K562 (cell line): Measurements from ENCODE around the gene LATS1. TPM values are rescaled to one million over a fixed set of nuclear protein-coding genes. Genes with fewer than 3 reads are reported as not detected.
"Not testable (repeated sequence)": the region's sequence is repeated elsewhere in the genome, so short reads cannot be mapped to it uniquely, and the experiment has no call there.

ENCODE experiments used
- ATAC-seq: fragments of 200-7000 bp; cut with Tn5 transposase; 3 replicates; pipeline ENCODE4 v1.9.1; 2020; ENCODE audit warnings: moderate library complexity
- BruUV-seq: library from RNA; stranded (reverse); fragments of 400-500 nt; replicated peaks from 2 replicates; lab custom pipeline; 2021; lab: Mats Ljungman, UMichigan
- CTCF ChIA-PET: fragments of 300-600 bp; formaldehyde crosslinking; extraction: SDS; loops from one replicate; lab custom pipeline; 2021; ENCODE audit warnings: low intra/inter-chr PET ratio; lab: Yijun Ruan, JAX
- POLR2A ChIA-PET: fragments of 300-600, 350-650 bp; sonication (Branson Sonifier 250); formaldehyde crosslinking; extraction: SDS; loops from one replicate; lab custom pipeline; 2021; ENCODE audit warnings: antibody characterized with exemption, inconsistent platforms; lab: Yijun Ruan, JAX
- DNase-seq, 4 experiments: peaks; one replicate each; pipeline versions ENCODE4 v3.0.0 to v3.0.0-alpha.2; 2011 to 2018; ENCODE audit warnings: low spot score in 3 of 4, mixed read lengths in 3 of 4; ENCODE audit errors: extremely low read depth in 1 of 4
- FAIRE-seq: peaks from 2 replicates; lab custom pipeline; 2011; peaks lifted over from hg19 to GRCh38; lab: Jason Lieb, UNC
- H2AFZ ChIP-seq: 2 replicates; pipeline ENCODE4 v1.6.0; 2011; ENCODE audit warnings: low read depth, low read length, control low read depth, inconsistent platforms
- H3K27ac ChIP-seq: fragments of 200-600 bp; 3 replicates; pipeline ENCODE4 v1.8.0; 2011; ENCODE audit warnings: low read depth, mild to moderate bottlenecking, control low read depth, inconsistent platforms, low read length, moderate library complexity, mixed read lengths; ENCODE audit errors: extremely low read depth
- H3K27me3 ChIP-seq, 2 experiments: fragments of 300-600 bp in 1 of 2; 2 replicates in 1 of 2; 3 replicates in 1 of 2; pipeline versions ENCODE4 v1.6.0 to v1.8.0; 2011; ENCODE audit warnings: inconsistent platforms in 2 of 2, low read length in 2 of 2, mild to moderate bottlenecking in 1 of 2, mixed read lengths in 1 of 2, moderate library complexity in 1 of 2; ENCODE audit not compliant: control insufficient read depth in 2 of 2, insufficient read depth in 2 of 2
- H3K36me3 ChIP-seq: fragments of 300-600 bp; 3 replicates; pipeline ENCODE4 v1.8.0; 2011; ENCODE audit warnings: mild to moderate bottlenecking, low read length, inconsistent platforms; ENCODE audit not compliant: control insufficient read depth, insufficient read depth
- H3K4me1 ChIP-seq, 2 experiments: fragments of 200-600 bp in 1 of 2; replicated peaks in 1 of 2; 2 replicates in 1 of 2; 3 replicates in 1 of 2; pipeline versions ENCODE4 v1.5.1 to v1.8.0; 2011; ENCODE audit warnings: inconsistent platforms in 2 of 2, low read length in 2 of 2, mild to moderate bottlenecking in 1 of 2, mixed read lengths in 1 of 2, moderate library complexity in 1 of 2; ENCODE audit not compliant: control insufficient read depth in 2 of 2, insufficient read depth in 2 of 2
- H3K4me2 ChIP-seq: 2 replicates; pipeline ENCODE4 v1.6.1; 2011; ENCODE audit warnings: low read length, control low read depth, inconsistent platforms, mixed read lengths; ENCODE audit not compliant: insufficient read depth
- H3K4me3 ChIP-seq: fragments of 200-600 bp; sonication (generic), shearing (Covaris generic); 2 replicates; pipeline ENCODE4 v1.5.1; 2016; ENCODE audit warnings: control low read depth, inconsistent platforms
- H3K79me2 ChIP-seq: fragments of 200-600 bp; 3 replicates; pipeline ENCODE4 v1.8.0; 2011; ENCODE audit warnings: low read length, inconsistent platforms; ENCODE audit not compliant: control insufficient read depth, insufficient read depth
- H3K9ac ChIP-seq, 2 experiments: 2 replicates each; pipeline versions ENCODE4 v1.6.0 to v1.6.1; 2011; ENCODE audit warnings: low read depth in 2 of 2, low read length in 2 of 2, control low read depth in 1 of 2, inconsistent platforms in 1 of 2, mild to moderate bottlenecking in 1 of 2, mixed read lengths in 1 of 2; ENCODE audit not compliant: insufficient read depth in 1 of 2
- H3K9me1 ChIP-seq: one replicate; pipeline ENCODE4 v1.6.0; 2011; ENCODE audit warnings: inconsistent platforms, mild to moderate bottlenecking, low read length, moderate library complexity; ENCODE audit not compliant: control insufficient read depth, insufficient read depth
- H3K9me3 ChIP-seq: replicated peaks from 2 replicates; pipeline ENCODE4 v1.5.1; 2011; ENCODE audit warnings: low read depth, low read length, inconsistent platforms; ENCODE audit not compliant: control insufficient read depth, insufficient read depth
- H4K20me1 ChIP-seq: replicated peaks from 2 replicates; pipeline ENCODE4 v1.6.1; 2011; ENCODE audit warnings: low read length, inconsistent platforms, mixed read lengths; ENCODE audit not compliant: control insufficient read depth, insufficient read depth
- MEIS2 ChIP-seq: fragments of 450-650 bp; IDR thresholded peaks from 2 replicates; pipeline ENCODE4 v1.6.1; 2014; ENCODE audit warnings: mild to moderate bottlenecking; ENCODE audit not compliant: partially characterized antibody
- ZNF134 ChIP-seq: fragments of 250-450 bp; sonication (Bioruptor Pico); conservative IDR thresholded peaks from 2 replicates; pipeline ENCODE4 v1.4.0; 2020
- WGBS: fragments of 100-300 bp; shearing (Covaris generic); methylation state at CpG from one replicate; pipeline ENCODE4 v1.1.6; 2016; ENCODE audit warnings: low coverage, mixed read lengths; ENCODE audit not compliant: insufficient coverage; ENCODE audit errors: missing lambda C conversion rate; 5-methylcytosine and 5-hydroxymethylcytosine counted together
- in situ Hi-C: fragments of 300-500 bp; cut with MboI; formaldehyde crosslinking; loops from 4 replicates; pipeline ENCODE4 v1.15.0; 2018; ENCODE audit warnings: inconsistent platforms, mixed read lengths
- intact Hi-C: fragments of 100-400 bp; cut with micrococcal nuclease; formaldehyde crosslinking; loops from 2 replicates; pipeline ENCODE4 v1.14.2; 2022
- polyA plus RNA-seq, 8 experiments: library from polyadenylated mRNA; depleted of rRNA in 4 of 8; stranded (reverse) in 5 of 8; unstranded in 3 of 8; fragments of >200 nt; fragmentation: Nextera tagmentation in 2 of 8; fragmentation: Illumina TruSeq in 1 of 8; extraction: Ambion mirVana in 2 of 8; extraction: Trizol in 1 of 8; gene quantifications; 2 replicates each; pipeline versions ENCODE4 v1.2.1 to v1.2.3, GENCODE V29; 2011 to 2014; ENCODE audit warnings: inconsistent platforms in 1 of 8, missing spikeins in 1 of 8
- total RNA-seq, 7 experiments: library from RNA; depleted of rRNA in 6 of 7; stranded (reverse); fragments of >200 nt in 6 of 7; fragmentation: Illumina TruSeq in 2 of 7; extraction: Trizol in 2 of 7; gene quantifications; 2 replicates each; pipeline versions ENCODE4 v1.2.1 to v1.2.3, GENCODE V29; 2011 to 2021; ENCODE audit warnings: low replicate concordance in 1 of 7
- TF ChIP-seq, protein P1 (sequence below), 2 experiments: IDR thresholded peaks in 1 of 2; conservative IDR thresholded peaks in 1 of 2; 2 replicates each; pipeline ENCODE4 v1.6.1; 2016; ENCODE audit warnings: low read depth in 2 of 2, mild to moderate bottlenecking in 1 of 2, missing compliant biosample characterization in 1 of 2, missing genetic modification characterization in 1 of 2, moderate library complexity in 1 of 2

The LATS1 gene
- total and polyA plus RNA-seq, 9 of the 15 experiments (the other 6 are each of a cell fraction or from before 2014, with no cell fraction given) = 5.0 to 36.3 (median 18.4) TPM

DNA sequence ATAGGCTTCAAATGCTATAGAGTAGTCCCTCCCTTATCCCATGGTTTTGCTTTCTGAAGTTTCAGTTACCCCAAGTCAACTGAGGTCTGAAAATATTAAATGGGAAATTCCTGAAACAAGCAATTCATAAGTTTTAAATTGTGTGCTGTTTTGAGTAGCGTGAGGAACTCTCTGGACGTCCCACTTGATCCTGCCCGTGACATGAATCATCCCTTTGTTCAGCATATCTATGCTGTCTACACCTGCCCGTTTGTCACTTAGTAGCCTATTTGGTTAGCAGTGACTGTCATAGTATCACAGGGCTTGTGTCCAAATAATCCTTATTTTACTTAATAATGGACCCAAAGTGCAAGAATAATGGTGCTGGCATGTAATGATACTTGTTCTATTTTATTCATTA is 36.6 kb upstream of the LATS1 start:
- Histone ChIP-seq H3K4me1 (peaks cover 27 to 31% of the 10 kb centered on the region in 2 experiments), H4K20me1 (peaks cover 20% of the 10 kb centered on the region), H3K9ac (no peak overlapping the region), H2AFZ (no peak overlapping the region), H3K36me3 (peaks cover 56% of the 10 kb centered on the region), H3K9me3 (0 out of 2 replicates have a peak, but pooled peaks cover 2% of the 10 kb centered on the region), H3K9me1 (no peaks in the 10 kb centered on the region), H3K27ac (peak overlapping the region; percentile 2; the same call in 1 of the 3 replicates), H3K79me2 (peaks cover 99% of the 10 kb centered on the region), H3K27me3 (no peaks in the 10 kb centered on the region), H3K4me2 (peak overlapping the region; percentile 13), H3K4me3 (no peak overlapping the region)
- in situ Hi-C loops = no loop called here
- FAIRE-seq = no peak
- DNase-seq = peak in 1 of 4 experiments; percentile 20
- ChIA-PET CTCF (no interaction called here), POLR2A (interaction anchor here (0.7 to 2.2 kb wide), 3 partner anchors 9 to 63 kb away, joined by 3 to 5 read pairs (median 4); no protein-coding TSS in a partner anchor)
- ATAC-seq = no peak
- TF ChIP-seq, protein P1, sequence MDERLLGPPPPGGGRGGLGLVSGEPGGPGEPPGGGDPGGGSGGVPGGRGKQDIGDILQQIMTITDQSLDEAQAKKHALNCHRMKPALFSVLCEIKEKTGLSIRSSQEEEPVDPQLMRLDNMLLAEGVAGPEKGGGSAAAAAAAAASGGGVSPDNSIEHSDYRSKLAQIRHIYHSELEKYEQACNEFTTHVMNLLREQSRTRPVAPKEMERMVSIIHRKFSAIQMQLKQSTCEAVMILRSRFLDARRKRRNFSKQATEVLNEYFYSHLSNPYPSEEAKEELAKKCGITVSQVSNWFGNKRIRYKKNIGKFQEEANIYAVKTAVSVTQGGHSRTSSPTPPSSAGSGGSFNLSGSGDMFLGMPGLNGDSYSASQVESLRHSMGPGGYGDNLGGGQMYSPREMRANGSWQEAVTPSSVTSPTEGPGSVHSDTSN (CRISPR knock-in tag; IDR thresholded peaks at IDR 0.05; ENCODE audit: low read depth) = no peak
- TF ChIP-seq, protein P1 (tag; conservative IDR thresholded peaks at IDR 0.05; ENCODE audit: low read depth) = peak; percentile 61
- TF ChIP-seq ZNF134 (CRISPR knock-in tag) = no peak
- TF ChIP-seq MEIS2 = peak; percentile 49
- BruUV-seq = no TSS peak
- 63% methylated on average over 4 of the region's 4 CpGs for WGBS
- intact Hi-C loops = loop anchor here (5.0 kb wide), 1 partner anchor 37 kb away; the partner anchor contains the start of gene LATS1

DNA sequence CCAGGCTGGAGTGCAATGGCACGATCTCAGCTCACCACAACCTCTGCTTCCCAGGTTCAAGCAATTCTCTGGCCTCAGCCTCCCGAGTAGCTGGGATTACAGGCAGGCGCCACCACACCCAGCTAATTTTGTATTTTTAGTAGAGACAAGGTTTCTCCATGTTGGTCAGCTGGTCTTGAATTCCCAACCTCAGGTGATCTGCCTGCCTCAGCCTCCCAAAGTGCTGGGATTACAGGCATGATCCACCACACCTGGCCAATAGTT is 35.4 kb upstream of the LATS1 start:
- H3K9ac ChIP-seq, in situ Hi-C loops, H3K9me1 ChIP-seq, H3K9me3 ChIP-seq, BruUV-seq, H3K4me3 ChIP-seq, CTCF ChIA-PET, ATAC-seq, H3K4me2 ChIP-seq, H2AFZ ChIP-seq, DNase-seq, FAIRE-seq, H3K27me3 ChIP-seq, H3K27ac ChIP-seq: not testable (repeated sequence)
- Histone ChIP-seq H3K36me3 (peaks cover 51% of the 10 kb centered on the region), H3K79me2 (peaks cover 87% of the 10 kb centered on the region), H4K20me1 (peaks cover 20% of the 10 kb centered on the region), H3K4me1 (peaks cover 33 to 34% of the 10 kb centered on the region in 2 experiments)
- POLR2A ChIA-PET = interaction anchor here (0.6 to 2.2 kb wide), 3 partner anchors 11 to 182 kb away, joined by 3 to 5 read pairs (median 3); no protein-coding TSS in a partner anchor
- intact Hi-C loops = loop anchor here (5.0 kb wide), 1 partner anchor 36 kb away; the partner anchor contains the start of gene LATS1
- WGBS = 98% methylated on average over 3 of the region's 3 CpGs
